ENCODE results near the gene ALK.

Gene ALK

DNA sequence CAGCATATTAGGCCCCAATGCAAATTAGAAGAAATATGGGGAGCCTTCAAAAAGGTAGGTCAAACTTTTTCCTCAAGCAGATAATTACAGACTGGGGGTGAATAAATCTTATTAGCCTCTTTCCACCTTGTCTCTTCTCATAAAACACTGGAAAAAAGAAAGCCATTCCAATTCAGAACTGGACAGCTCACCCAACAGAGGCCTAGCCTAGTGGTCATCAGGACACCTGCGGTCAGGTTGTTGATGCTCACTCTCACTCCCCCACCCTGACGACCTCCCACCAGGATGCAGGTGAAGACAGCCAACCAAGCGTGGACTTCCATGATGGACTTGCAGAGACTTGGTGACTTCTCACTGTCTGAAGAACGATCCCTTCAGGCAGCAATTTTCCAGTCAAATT lies 207.1 kb downstream of the ALK start:
- no peak for DNase-seq (ENCODE audit: low read depth)

DNA sequence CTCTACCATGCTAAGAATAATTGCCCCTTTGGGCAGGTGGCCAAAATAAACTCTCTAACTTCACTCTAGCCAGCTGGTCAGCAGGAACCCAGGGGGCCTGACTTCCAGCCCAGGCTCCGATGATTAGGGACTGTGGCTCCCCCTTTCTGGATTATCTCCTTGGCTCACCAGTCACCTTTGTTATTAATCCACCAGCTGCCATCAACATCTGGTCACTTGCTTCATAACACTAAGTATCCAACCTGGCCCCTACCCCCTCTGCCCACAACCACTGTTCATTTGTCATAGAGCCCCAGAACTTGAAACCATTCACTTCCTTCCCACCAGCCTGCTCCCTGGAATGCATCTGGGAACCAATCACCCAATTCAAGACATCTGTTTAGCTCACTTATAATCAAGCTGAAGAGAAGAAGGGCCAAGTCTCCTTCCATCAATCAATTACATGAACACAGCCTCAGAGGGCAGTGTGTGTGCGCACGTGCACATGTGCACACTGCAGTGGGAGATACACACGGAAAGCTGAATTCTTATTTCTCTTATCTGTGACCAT lies 215.1 kb downstream of the ALK start:
- no peak for DNase-seq (ENCODE audit: low read depth)

DNA sequence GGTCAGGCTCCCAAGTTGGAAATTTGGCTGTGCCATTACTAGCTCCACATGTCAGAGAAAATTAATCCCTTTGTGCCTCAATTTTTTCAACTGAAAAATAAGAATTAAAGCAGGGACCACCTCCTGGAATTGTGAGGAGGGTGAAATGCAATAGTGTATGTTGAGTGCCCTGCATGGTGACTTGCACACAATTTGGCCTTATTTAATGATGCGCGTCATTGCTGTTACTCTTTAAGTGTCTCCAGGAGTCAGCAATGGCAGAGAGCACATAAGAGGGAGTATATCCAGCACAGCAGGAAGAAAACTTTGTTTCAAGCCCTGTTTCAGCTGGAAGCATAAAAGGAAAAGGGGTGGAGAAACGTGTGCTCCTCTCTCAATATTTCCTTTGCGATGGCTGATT lies 215.8 kb downstream of the ALK start:
- no peak for DNase-seq (ENCODE audit: low read depth)

DNA sequence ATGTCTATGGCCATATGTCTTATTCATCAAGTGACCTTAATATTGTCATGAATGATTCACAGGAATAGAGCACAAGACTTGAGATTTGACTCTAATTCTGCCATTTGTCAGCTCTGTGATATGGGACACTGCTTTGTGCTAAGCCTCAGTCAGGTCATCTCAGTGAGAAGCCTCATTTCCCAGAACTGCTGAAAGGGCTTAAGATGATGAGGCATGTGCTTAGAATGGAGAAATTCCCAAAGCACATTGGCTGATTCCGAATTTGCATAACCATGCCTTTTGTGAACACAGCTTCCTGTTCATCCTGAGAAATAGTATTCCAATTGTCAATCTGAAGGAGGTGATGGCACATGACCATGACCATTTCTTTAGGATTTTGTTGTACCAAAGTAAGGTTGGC lies 218.1 kb downstream of the ALK start:
- DNase-seq (ENCODE audit: low read depth) = no peak

DNA sequence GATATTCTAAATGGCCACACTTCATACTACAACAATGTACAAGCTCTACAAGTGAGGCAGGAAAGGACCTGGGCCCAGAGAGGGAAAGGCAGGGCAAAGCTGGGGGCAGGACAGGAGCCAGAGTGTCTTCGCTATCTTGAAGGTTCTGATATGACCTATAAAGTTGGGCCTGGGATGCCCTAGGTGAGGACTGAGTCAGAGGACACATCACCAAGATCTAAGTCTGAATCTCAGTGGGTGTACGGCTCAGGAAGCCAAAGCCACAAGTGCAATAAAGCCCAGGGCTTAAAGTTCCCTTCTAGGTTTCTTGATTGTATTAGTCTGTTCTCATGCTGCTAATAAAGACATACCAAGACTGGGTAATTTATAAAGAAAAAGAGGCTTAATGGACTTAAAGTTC lies 219.1 kb downstream of the ALK start:
- DNase-seq (ENCODE audit: low read depth) = peak; percentile 20

DNA sequence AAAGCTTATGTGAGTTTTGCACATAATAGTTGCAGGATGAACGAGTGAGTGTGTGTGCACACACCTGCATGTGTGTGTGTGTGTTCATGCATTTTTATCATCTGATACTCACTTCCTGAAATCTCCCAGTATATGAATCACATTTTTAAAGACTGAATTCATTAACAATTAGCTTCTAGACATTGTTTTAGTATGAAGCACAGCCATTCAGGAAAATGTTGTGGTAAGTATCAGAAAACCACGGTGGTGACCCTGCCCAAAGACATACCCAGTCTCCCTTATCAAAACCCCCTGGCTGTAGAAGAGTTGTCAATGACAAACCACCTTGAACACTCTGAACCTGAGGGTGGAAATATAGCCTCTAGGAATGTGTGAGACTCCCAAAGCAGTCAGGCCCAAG lies 220.8 kb downstream of the ALK start:
- peak; percentile 76 for DNase-seq (ENCODE audit: low read depth)

DNA sequence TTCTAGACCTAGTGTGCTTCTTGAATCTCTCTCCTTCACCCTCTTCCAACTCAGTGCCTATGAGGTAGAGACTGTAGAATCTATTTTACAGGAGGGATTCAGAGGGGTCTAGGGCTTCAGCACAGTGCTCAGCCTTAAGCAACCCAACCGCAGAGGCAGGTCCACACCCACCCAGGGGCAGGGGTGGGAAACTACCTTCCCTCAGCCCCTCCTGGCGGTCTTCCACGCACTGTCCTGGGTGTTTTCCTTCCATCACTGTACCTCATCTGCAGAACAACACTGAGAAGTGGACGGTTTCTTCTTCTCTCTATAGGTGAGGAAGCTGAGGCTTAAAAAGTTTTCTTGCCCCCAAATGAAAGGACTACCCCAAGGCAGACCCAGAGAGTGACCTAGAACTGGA lies 222.3 kb downstream of the ALK start:
- DNase-seq (ENCODE audit: low read depth) = no peak

DNA sequence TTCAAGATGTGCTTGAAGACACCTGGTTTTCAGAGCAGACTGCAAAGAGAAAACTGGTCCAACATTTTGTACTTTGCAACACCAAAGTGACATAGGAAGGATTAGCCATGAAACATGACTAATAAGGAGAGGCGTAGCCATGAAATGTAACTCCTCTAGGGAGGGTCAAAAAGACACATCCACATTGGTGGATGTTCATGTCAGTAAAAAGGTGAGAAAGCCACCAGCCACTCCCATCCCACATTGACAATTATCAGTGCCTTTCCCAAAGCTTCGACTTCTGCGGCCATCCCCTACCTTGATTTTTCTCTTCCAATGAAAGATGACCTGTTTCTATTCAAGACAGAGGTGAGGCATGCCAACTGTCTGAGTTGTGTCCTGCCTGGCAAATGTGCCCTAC lies 223.2 kb downstream of the ALK start:
- no peak for DNase-seq (ENCODE audit: low read depth)

DNA sequence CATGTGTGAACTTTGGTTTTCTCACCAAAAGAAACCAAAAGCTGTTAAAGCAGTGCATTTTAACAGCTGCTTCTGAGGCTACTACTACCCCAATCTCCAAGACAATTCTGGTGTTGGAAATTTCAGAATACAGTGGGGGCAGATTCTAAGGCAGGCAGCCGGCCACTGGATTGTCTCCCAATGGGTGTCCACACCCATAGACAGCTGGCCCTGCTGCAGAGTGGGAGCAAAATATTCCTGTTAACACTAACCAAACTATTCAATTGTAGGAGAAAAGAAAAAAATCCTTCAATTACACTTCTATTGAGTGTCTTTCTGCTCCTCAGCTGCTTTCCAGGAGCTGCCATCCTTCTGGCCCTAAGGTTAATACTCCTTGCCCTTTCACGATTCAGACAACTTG lies 223.7 kb downstream of the ALK start:
- DNase-seq (ENCODE audit: low read depth) = no peak

DNA sequence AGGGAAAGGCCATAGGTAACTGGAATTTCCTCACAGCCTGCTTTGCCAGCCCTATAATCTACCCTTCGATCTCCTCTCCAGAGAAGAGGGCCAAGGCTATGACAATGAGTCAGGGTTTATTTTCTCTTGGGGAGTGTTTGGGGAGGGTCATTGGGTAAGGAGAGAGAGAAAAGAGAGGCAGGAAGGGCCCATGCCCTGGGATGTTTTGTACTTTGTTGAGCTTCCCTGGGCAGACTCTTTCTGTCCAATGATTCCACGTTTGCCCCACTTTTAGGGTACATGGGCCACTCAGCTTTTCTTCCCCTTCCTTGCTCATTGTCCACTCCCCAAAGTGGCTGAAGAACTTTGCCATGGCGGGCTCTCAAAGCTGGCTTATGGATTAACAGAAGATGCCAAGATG lies 224.2 kb downstream of the ALK start:
- no peak for DNase-seq (ENCODE audit: low read depth)

DNA sequence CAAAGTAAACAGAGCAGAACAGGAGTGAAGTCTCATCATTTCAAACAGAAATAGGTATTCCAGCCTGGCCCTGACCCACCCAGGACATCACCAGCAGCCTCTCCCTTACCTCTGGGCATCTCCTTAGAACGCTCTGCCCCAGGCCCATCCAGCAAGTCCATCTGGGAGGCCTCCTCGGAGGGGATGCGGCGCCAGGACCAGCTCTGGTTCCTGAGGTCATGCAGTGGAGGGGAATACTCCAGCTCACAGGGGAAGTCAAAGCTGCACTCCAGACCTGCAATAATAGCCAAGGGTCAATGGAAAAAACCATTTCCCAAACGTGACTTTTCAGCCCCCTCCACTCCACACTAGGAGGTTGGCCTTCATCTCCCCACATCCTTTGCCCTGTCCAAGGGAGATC lies 226.6 kb downstream of the ALK start:
- no peak for DNase-seq (ENCODE audit: low read depth)

DNA sequence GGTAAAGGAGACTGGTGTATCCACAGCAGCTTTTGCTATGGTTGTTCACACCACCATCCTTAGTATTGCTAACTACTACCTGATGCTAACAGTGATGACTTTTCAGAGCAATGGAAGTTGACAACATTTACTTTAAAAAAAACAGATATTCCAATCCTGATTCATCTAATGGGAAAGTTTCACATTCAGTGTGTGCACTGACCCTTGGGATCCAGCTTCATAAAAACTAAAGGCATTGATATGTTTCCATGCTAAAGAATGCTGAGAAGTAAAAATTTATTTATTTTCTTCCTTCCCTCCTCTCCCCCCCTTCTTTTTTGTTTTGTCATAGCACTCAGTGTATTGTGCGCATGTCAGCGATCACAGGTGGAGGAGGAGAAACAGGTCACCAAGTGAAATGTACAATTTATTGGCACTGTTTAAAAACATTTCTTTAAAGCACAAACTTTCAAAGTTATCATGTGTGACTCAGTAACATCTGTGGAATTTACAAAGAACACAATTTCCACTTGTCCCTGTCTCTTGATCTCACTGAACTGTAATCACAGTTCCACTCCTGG lies 229.9 kb downstream of the ALK start:
- no peak for DNase-seq (ENCODE audit: low read depth)

DNA sequence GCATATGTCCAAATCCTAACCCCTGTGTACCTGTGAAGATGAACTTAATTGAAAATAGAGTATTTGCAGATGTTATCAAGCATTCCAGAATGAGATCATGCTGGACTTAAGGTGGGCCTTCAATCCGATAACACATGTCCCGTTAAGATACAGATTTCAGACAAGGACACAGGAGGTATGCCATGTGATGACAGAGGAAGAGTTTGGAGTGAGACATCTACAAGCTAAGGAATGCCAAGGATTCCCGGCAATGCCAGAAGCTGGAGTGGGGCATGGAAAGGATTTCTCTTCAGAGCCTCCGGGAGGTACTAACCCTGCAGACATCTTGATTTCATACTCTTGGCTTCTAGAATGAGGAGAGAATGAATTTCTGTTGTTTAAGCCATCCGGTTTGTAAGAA lies 231.7 kb downstream of the ALK start:
- DNase-seq (ENCODE audit: low read depth) = no peak

DNA sequence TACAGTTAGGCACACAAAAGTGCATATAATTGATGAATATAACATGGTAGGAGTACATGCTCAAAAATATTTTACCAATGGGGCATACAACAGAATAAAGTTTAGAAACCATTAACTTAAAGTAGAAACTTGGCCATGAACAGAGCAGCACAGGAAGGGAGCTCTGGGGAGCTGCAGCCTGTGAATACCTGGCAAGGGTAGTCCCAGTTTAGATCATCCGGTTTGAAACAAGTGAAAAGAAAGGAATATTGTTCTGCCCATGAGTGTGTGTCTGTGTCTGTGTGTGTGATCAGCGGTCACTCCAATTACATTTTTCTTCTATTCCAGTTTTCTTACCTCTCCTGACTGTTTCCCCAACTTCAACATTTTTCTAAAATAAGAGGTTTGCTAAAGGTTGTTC lies 233.0 kb downstream of the ALK start:
- no peak for DNase-seq (ENCODE audit: low read depth)

DNA sequence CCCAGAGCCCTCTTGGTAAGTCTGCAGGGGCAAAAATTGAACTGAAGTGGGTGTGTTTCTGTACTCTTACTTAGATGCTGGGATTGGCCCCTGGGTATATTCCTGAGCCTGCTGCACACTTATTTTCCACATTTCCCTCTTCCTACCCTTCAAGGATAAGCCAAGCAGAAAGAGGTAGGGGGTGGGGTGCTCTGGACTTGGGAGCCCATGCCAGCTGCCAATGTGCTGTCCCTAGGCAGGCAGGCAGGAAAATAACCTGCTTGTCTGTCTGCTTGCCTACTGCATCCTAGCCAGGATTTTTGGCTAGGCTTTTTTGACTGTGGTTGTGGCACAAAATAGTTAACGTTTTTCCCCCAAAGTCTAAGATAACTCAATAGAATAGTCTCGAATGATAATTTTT lies 234.3 kb downstream of the ALK start:
- no peak for DNase-seq (ENCODE audit: low read depth)

DNA sequence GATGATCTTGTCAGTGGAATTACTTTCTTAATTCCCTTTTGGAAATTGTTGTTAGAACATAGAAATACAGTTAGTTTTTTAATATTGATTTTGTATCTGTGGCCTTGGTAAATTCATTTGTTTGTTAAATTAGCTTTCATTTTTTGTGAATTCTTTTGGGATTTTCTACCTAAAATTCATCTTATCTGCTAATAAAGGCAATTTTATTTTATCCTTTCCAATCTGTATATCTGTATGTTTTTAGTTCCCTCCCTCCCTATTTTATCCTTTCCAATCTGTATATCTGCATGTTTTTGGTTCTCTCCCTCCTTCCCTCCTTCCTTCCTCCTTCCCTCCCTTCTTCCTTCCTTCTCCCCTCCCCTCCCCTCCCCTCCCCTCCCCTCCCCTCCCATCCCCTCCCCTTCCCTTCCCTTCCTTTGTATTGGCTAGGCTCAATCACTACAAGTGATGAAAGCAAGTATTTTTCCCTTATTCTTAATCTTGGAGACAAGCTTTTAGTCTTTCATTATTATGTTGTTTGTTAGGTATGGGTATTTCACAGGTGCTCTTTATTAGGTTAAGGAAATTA lies 244.4 kb downstream of the ALK start:
- no peak for DNase-seq (ENCODE audit: low read depth)

DNA sequence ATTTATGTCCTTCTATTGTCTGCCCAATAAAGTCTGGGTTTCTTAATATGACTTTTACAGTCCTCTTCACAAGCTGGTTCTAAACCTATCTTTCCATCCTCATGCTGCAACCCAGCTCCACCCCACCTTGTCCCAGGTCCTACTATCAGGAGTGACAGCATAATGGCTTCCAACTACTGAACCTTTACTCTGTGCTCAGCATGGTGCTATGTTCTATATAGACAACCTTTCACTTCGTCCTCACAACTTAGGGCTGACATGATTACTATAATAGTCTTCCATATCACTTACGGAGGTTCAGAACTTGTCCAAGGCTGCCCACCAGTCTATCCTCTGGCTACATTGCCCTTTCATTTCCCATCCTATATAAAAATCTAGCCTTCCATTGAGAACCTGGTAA lies 256.8 kb downstream of the ALK start:
- DNase-seq (ENCODE audit: low read depth) = no peak

DNA sequence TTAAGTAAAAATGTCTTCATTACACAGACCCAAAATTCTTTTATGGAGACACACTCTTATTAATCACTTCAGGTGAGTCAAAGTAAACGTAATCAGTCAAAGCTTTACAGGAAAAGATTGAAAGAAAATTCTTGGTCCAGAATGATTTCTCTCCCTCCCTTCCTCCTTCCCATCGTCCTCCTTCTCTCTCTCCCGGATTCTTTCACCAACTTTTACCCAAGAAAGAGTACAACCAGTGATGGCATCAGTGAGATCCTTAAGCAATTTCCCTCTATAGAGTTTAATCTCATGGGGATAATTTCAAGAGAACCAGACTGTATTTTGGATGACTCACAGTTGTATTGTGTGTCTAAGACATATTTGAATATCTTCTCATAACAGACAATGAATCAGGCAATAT lies 258.1 kb downstream of the ALK start:
- DNase-seq (ENCODE audit: low read depth) = peak; percentile 68

DNA sequence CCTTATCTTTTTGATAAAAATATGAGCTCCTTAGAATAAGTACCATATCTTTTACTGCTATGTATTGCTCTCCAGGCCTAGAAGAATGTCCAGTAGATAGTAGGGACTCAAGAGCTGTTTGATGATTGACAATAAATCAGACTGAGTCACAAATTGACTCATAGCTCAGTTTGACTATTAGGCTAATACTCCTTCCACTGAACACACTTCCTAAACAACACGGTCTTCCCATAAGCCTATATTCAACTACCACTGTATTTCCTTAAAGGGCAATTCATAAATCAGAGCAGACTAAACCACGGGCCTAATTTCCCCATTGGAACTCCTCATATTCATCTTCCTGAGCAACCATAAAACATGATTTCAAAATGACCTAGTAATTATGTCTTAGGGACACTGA lies 258.5 kb downstream of the ALK start:
- peak; percentile 21 for DNase-seq (ENCODE audit: low read depth)

DNA sequence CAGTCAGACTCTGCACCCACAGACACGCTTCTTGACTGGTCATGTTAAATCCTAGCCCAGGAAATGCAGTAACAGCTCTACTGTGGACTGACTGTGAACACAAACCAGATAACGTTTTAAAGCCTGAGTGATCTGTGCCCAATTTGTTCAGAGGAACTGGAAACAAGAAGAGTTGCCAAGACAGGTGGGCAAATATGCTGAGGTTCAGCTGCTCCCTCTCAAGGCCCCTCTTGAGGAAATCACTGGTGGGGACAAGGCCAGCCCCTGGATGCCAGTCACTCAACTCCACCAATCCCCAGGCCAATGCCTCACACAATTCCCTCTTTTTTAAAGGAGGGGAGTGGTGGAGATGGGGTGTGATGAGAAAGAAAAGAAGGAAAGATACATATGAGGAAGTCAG lies 261.2 kb downstream of the ALK start:
- no peak for DNase-seq (ENCODE audit: low read depth)

DNA sequence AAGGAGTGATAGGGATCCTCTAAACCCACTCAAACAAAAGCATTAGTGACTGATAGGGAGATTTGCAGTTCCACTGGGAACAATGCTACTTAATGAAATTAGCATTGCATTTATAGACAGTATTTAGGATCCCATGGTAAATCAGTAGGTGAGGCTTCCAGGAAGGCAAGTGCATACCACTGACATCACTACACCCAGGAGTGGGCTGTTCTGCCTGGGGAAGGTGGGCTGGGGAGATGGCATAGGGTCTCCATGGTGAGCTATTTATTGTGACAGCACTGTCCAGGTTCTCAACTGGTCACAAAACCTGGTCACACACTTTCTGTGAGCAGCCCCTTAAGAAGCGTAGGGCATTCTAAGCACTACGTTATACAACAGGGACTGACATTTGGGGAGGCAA lies 262.2 kb downstream of the ALK start:
- no peak for DNase-seq (ENCODE audit: low read depth)

DNA sequence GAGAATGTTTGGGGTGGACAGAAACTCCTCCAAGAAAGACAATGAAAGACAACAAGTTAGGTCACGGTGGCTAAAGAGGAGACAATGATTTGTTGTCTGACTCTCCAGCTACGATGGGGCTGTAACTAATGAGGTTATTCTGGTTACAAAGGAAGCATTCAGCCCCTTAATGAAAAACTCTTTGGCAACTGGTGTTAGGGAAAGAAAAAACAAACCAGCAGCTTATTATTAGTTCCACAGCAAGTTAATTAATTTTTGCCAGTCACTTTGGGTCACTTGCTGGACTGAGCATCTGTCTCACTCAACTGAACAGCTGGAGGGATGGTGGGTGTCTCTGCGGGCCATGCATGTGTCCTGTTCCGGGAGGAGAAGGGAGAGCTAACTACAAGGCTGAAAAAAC lies 263.7 kb downstream of the ALK start:
- DNase-seq (ENCODE audit: low read depth) = no peak

DNA sequence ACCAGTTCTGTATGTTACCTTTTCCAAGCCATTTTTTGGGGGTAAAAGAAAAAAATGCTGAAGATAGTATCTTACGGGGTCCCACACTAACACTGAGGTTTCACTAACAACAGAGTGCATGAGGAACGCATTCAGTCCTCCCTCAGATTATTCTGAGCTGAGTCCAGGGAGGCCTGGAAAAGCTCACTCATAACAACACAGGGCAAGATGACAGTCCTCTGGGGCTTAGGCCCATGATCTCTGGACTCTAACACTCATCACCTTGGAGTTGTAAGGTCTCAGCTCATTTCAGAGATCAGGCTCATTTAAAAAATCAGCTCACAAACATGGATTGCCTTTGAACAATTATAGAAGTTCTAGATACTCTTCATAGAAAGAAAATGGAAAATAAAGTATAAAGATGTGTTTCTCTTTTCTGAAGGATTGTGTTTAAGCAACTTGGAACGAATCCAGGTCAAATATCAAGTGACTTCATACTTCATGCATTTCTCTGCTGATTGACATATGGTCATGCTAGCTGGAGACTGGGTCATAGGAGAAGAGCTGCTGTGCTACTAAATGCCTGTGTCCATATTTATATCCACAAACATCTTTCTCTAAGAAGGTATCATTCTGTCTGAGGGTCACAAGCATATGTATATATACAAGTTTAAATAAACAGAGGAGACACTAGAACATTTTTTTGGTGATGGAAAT lies 265.8 kb downstream of the ALK start:
- no peak for DNase-seq (ENCODE audit: low read depth)

DNA sequence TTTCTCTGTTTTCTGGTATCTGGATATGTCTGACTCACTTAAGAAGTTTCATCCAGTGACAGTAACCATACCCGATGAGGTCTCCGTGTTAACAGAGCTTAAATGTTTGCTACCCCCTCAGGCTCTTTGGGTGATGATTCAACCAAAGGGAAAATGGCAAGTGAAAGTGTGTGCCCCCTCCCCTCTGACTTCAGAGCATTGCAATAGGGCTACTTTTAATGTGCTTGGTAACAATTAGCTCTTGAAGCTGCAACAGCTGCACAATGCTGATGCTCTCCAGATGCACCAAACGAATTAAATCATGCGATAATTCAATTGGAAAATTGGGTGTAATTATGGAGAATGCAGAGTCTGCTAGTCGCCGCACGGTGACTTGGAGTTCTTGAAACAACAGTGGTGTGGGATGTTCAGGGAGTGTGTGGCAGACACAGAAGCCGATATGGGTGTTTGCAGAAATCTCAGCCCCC lies 270.7 kb downstream of the ALK start:
- DNase-seq (ENCODE audit: low read depth) = peak; percentile 28
